Uterus (tissue), 4 donors: ENCODE results near the gene NDC80. TPM values are rescaled to one million over a fixed set of nuclear protein-coding genes. Genes with fewer than 3 reads are reported as not detected.

ENCODE experiments used
- DNase-seq, 2 donors: peaks; one replicate each; pipeline ENCODE4 v3.0.0-alpha.2; 2019 to 2020
- H3K27ac ChIP-seq, 2 donors: fragments of 200-600 bp; sonication (generic); 1 replicate in 1 of 2; 2 replicates in 1 of 2; pipeline ENCODE4 v1.5.1; 2016 to 2018
- H3K27me3 ChIP-seq, 2 donors: fragments of 200-600 bp; sonication (generic); one replicate each; pipeline ENCODE4 v1.5.1; 2018 to 2019; ENCODE audit warnings: control low read depth in 1 of 2
- H3K36me3 ChIP-seq, 2 donors: fragments of 200-600 bp; sonication (generic); one replicate each; pipeline ENCODE4 v1.5.1; 2019; ENCODE audit warnings: control low read depth in 1 of 2
- H3K4me1 ChIP-seq, 2 donors: fragments of 200-600 bp; sonication (generic); one replicate each; pipeline ENCODE4 v1.5.1; 2018 to 2019; ENCODE audit warnings: control low read depth in 1 of 2
- H3K4me3 ChIP-seq, 2 donors: fragments of 200-600 bp; sonication (generic); 1 replicate in 1 of 2; 2 replicates in 1 of 2; pipeline ENCODE4 v1.5.1; 2018 to 2019; ENCODE audit warnings: mild to moderate bottlenecking in 1 of 2
- H3K9me3 ChIP-seq, 2 donors: fragments of 200-600 bp; sonication (generic); one replicate each; pipeline ENCODE4 v1.5.1; 2019; ENCODE audit warnings: control low read depth in 1 of 2
- CTCF ChIP-seq, 4 experiments: fragments of 200-600 bp in 2 of 4; fragments of 450-650 bp in 2 of 4; sonication (generic) in 2 of 4; IDR thresholded peaks; one replicate each; pipeline ENCODE4 v1.5.1; 2016 to 2019; ENCODE audit warnings: antibody characterized with exemption in 4 of 4, mild to moderate bottlenecking in 2 of 4, moderate library complexity in 1 of 4
- POLR2A ChIP-seq, 2 donors: fragments of 450-650 bp; IDR thresholded peaks; one replicate each; pipeline ENCODE4 v1.6.1; 2016; ENCODE audit warnings: antibody characterized with exemption in 2 of 2, mild to moderate bottlenecking in 1 of 2, moderate library complexity in 1 of 2
- intact Hi-C: fragments of 100-400 bp; cut with DNase I; formaldehyde crosslinking; loops from one replicate; pipeline ENCODE4 v1.15.1; 2023; ENCODE audit warnings: low total_unique reads
- total RNA-seq, 4 donors: library from RNA; depleted of rRNA in 3 of 4; stranded (reverse); fragments of >200 nt in 3 of 4; gene quantifications; one replicate each; pipeline versions ENCODE4 v1.1.0 to v1.2.4, GENCODE V29; 2014 to 2023
- donor health status: DM: yes; HTN: yes; CAD: no.

The NDC80 gene
- total RNA-seq, 4 donors from 2014 or later: 0.26 to 21.2 (median 0.80) TPM

GRCh38 chr18:2654928-2655177 is 83.5 kb downstream of the NDC80 start:
- Histone ChIP-seq H3K4me3 (peak overlapping the region; percentile 93 to 99), H3K36me3 (no peaks in the 10 kb centered on the region), H3K4me1 (peaks cover 0 to 6% of the 10 kb centered on the region in 2 donors), H3K27me3 (no peaks in the 10 kb centered on the region), H3K27ac (peak overlapping the region; percentile 98 to 100), H3K9me3 (no peaks in the 10 kb centered on the region)
- TF ChIP-seq POLR2A (IDR thresholded peaks at IDR 0.05) (no peak), CTCF (IDR thresholded peaks at IDR 0.05) (no peak)
- intact Hi-C loops: loop anchor here (5.0 to 10.0 kb wide), 2 partner anchors 83 to 250 kb away; partner anchors contain the start of genes METTL4 and NDC80
- DNase-seq: peak in 1 of 2 donors; percentile 71

GRCh38 chr18:2655178-2655953 is 84.0 kb downstream of the NDC80 start, which contains the start of gene SMCHD1:
Gene SMCHD1 (plus strand): TSS chr18:2655726. CDS start chr18:2656076, 350 bp downstream.
- peaks cover 0 to 6% of the 10 kb centered on the region in 2 donors for H3K4me1 ChIP-seq
- no peaks in the 10 kb centered on the region for H3K27me3 ChIP-seq
- intact Hi-C loops: loop anchor here (5.0 to 10.0 kb wide), 2 partner anchors 83 to 249 kb away; partner anchors contain the start of genes METTL4 and NDC80
- H3K36me3 ChIP-seq: no peaks in the 10 kb centered on the region
- peak within 1 kb of the TSS; percentile 98 to 100 for H3K27ac ChIP-seq
- H3K4me3 ChIP-seq: peak within 1 kb of the TSS; percentile 93 to 99
- peak; percentile 85 to 86 for DNase-seq
- H3K9me3 ChIP-seq: no peaks in the 10 kb centered on the region
- TF ChIP-seq POLR2A (IDR thresholded peaks at IDR 0.05) (peak; percentile 90 to 92), CTCF (IDR thresholded peaks at IDR 0.05) (peak in 1 of 4 experiments; percentile 24)

GRCh38 chr18:2655954-2656236 is 84.5 kb downstream of the NDC80 start:
- Histone ChIP-seq H3K9me3 (no peaks in the 10 kb centered on the region), H3K27me3 (no peaks in the 10 kb centered on the region), H3K4me1 (peaks cover 0 to 6% of the 10 kb centered on the region in 2 donors), H3K27ac (peak overlapping the region; percentile 98 to 100), H3K36me3 (no peaks in the 10 kb centered on the region), H3K4me3 (peak overlapping the region; percentile 93 to 99)
- TF ChIP-seq CTCF (IDR thresholded peaks at IDR 0.05) (peak in 1 of 4 experiments; percentile 12), POLR2A (IDR thresholded peaks at IDR 0.05) (no peak)
- intact Hi-C loops: loop anchor here (5.0 to 10.0 kb wide), 2 partner anchors 84 to 249 kb away; partner anchors contain the start of genes METTL4 and NDC80
- DNase-seq: peak in 1 of 2 donors; percentile 52

- no peaks in the 10 kb centered on the region for H3K9me3 ChIP-seq
- TF ChIP-seq POLR2A (IDR thresholded peaks at IDR 0.05) (no peak), CTCF (IDR thresholded peaks at IDR 0.05) (no peak)
- intact Hi-C loops: loop anchor here (5.0 to 10.0 kb wide), 2 partner anchors 84 to 248 kb away; partner anchors contain the start of genes METTL4 and NDC80
- H3K4me3 ChIP-seq: peak overlapping the region; percentile 93 to 99
- H3K27me3 ChIP-seq: no peaks in the 10 kb centered on the region
- H3K27ac ChIP-seq: peak overlapping the region; percentile 98 to 100
- DNase-seq: peak; percentile 40 to 47
- no peaks in the 10 kb centered on the region for H3K36me3 ChIP-seq
- H3K4me1 ChIP-seq: peaks cover 0 to 6% of the 10 kb centered on the region in 2 donors
Observed at GRCh38 chr18:2656237-2656980, 85.1 kb downstream of the NDC80 start.
